Erythroblast (primary cell): Measurements from ENCODE around the gene PROCR.
"Not testable (repeated sequence)": the region's sequence is repeated elsewhere in the genome, so short reads cannot be mapped to it uniquely, and the experiment has no call there.

Experiments
- GATA1 ChIP-seq: IDR thresholded peaks from 2 replicates; pipeline ENCODE4 v1.6.1; 2011; ENCODE audit warnings: low read depth, mild to moderate bottlenecking, control low read depth, low read length, moderate library complexity
- POLR2A ChIP-seq: IDR thresholded peaks from 2 replicates; pipeline ENCODE4 v1.6.1; 2011; ENCODE audit warnings: mild to moderate bottlenecking, low read length

- TF ChIP-seq POLR2A, GATA1: not testable (repeated sequence)
Measured at GRCh38 chr20:35168701-35169409, 3.0 kb upstream of the PROCR start.
